Measurements from ENCODE around the gene POLE. TPM values are rescaled to one million over a fixed set of nuclear protein-coding genes. Genes with fewer than 3 reads are reported as not detected.

POLE gene
- total and polyA plus RNA-seq, 2 of the 4 experiments (the other 2 are of a cell fraction): 17.2 to 20.7 TPM

- no peaks in the 10 kb centered on the region for H3K79me1 ChIP-seq (ENCODE audit: low read depth in 1 of 2, low read length in 2 of 2)
- no peaks in the 10 kb centered on the region for H3K27me3 ChIP-seq (ENCODE audit: control insufficient read depth, insufficient read depth, low read length)
- H4K8ac ChIP-seq (ENCODE audit: low read depth in 2 of 2, low read length in 2 of 2): no peak overlapping the region
- no peak overlapping the region for H3K4ac ChIP-seq (ENCODE audit: low read depth, low read length)
- H2BK120ac ChIP-seq (ENCODE audit: low read depth, low read length): no peak overlapping the region
- H4K5ac ChIP-seq (ENCODE audit: low read depth, low read length): no peak overlapping the region
- H3K9ac ChIP-seq (ENCODE audit: low read depth, low read length): no peak overlapping the region
- no peaks in the 10 kb centered on the region for H3K9me3 ChIP-seq (ENCODE audit: control insufficient read depth, insufficient read depth, low read length)
- H3K56ac ChIP-seq (ENCODE audit: extremely low read depth, insufficient read depth, low read length): no peak overlapping the region
- CTCF ChIA-PET: no interaction called here
- dilution Hi-C loops (cut with HindIII; ENCODE audit: low sequenced_read_pairs, unreplicated experiment): no loop called here
- H2BK15ac ChIP-seq (ENCODE audit: low read depth, low read length): no peak overlapping the region
- ATAC-seq (ENCODE audit: low read depth) (no peak), DNase-seq (no peak)
- BruUV-seq (replicated peaks): no TSS peak
- in situ Hi-C loops (cut with MboI; ENCODE audit: low sequenced_read_pairs): no loop called here
- H3K4me1 ChIP-seq (ENCODE audit: control insufficient read depth, insufficient read depth, low read length): no peaks in the 10 kb centered on the region
- H3K36me3 ChIP-seq (ENCODE audit: control insufficient read depth, insufficient read depth, low read length): peaks cover 34% of the 10 kb centered on the region
- H3K18ac ChIP-seq (ENCODE audit: low read depth, low read length): no peak overlapping the region
- H2AK5ac ChIP-seq (ENCODE audit: low read depth, low read length): no peak overlapping the region
- no peak overlapping the region for H2AK9ac ChIP-seq (replicated peaks; ENCODE audit: low read depth, low read length, poor library complexity)
- POLR2A ChIA-PET (ENCODE audit: unreplicated experiment): no interaction called here
- 88% methylated on average over 29 of the region's 29 CpGs; no CpG with 5 or more reads in 1 of the 2 experiments for WGBS, 2 experiments (ENCODE audit: extremely low coverage in 2 of 2, insufficient read length in 1 of 2)
- H3K4me3 ChIP-seq (ENCODE audit: insufficient read depth, low read depth, low read length): no peak overlapping the region
- H2BK20ac ChIP-seq (ENCODE audit: low read depth, low read length): no peak overlapping the region
- H2BK5ac ChIP-seq (ENCODE audit: low read depth, low read length, poor library complexity, severe bottlenecking): no peak overlapping the region
- H3K27ac ChIP-seq (ENCODE audit: insufficient read depth, low read length): no peak overlapping the region
- H3K23ac ChIP-seq (ENCODE audit: low read depth, low read length): no peak overlapping the region
- no peak overlapping the region for H4K91ac ChIP-seq (ENCODE audit: insufficient read depth, low read depth, low read length)
- TF ChIP-seq ELK1 (IDR thresholded peaks at IDR 0.05; ENCODE audit: borderline replicate concordance, low read depth, low read length) (no peak), FOS (IDR thresholded peaks at IDR 0.05; ENCODE audit: low read depth, low read length) (no peak), CHD1 (IDR thresholded peaks at IDR 0.05; ENCODE audit: low read depth, low read length) (no peak), USF2 (IDR thresholded peaks at IDR 0.05; ENCODE audit: low read depth, low read length) (no peak), MAZ (IDR thresholded peaks at IDR 0.05; ENCODE audit: borderline replicate concordance, low read depth, low read length) (no peak), CTCF (conservative IDR thresholded peaks at IDR 0.05; ENCODE audit: low read depth, low read length) (no peak), CEBPB (IDR thresholded peaks at IDR 0.05; ENCODE audit: low read depth, low read length) (no peak), RCOR1 (IDR thresholded peaks at IDR 0.05; ENCODE audit: insufficient replicate concordance, low read length) (no peak), POLR2A (IDR thresholded peaks at IDR 0.05; ENCODE audit: low read depth, low read length) (no peak), MXI1 (IDR thresholded peaks at IDR 0.05; ENCODE audit: borderline replicate concordance, low read depth, low read length) (no peak), MAFK (IDR thresholded peaks at IDR 0.05; ENCODE audit: low read depth, low read length) (no peak)
- H3K14ac ChIP-seq (replicated peaks; ENCODE audit: low read depth, low read length): no peak overlapping the region
- H3K9me1 ChIP-seq (ENCODE audit: insufficient read depth, low read length): no peaks in the 10 kb centered on the region
- no peak overlapping the region for H3K4me2 ChIP-seq (ENCODE audit: low read depth, low read length)
- H4K20me1 ChIP-seq (ENCODE audit: insufficient read depth, low read length): peaks cover 7% of the 10 kb centered on the region; the same call in 1 of the 2 replicates
- H2AFZ ChIP-seq (replicated peaks; ENCODE audit: low read length, poor library complexity): no peak overlapping the region
- intact Hi-C loops (cut with micrococcal nuclease): no loop called here
Measured at GRCh38 chr12:132635076-132635955, 51.8 kb downstream of the POLE start.

Measured in IMR-90 (cell line).